Smooth muscle cell (in vitro differentiated cells): ENCODE results near the gene RASAL2. TPM values are rescaled to one million over a fixed set of nuclear protein-coding genes. Genes with fewer than 3 reads are reported as not detected.

ENCODE experiments used
- DNase-seq: peaks from one replicate; lab custom pipeline; 2025; ENCODE audit not compliant: unreplicated experiment; lab: John Stamatoyannopoulos, UW
- H2AFZ ChIP-seq: fragments of 200-600 bp; sonication (generic); 2 replicates; pipeline ENCODE4 v1.6.0; 2016; ENCODE audit warnings: antibody characterized with exemption, low read depth, mild to moderate bottlenecking
- H3F3A ChIP-seq: fragments of 200-600 bp; sonication (generic); 2 replicates; pipeline ENCODE4 v1.6.0; 2017; ENCODE audit warnings: antibody characterized with exemption, low read depth
- H3K27ac ChIP-seq: fragments of 200-600 bp; sonication (generic); 2 replicates; pipeline ENCODE4 v1.5.1; 2016; ENCODE audit warnings: low read depth, mild to moderate bottlenecking
- H3K27me3 ChIP-seq: fragments of 200-600 bp; sonication (generic); 2 replicates; pipeline ENCODE4 v1.6.1; 2016; ENCODE audit warnings: low read depth, mild to moderate bottlenecking
- H3K36me3 ChIP-seq: fragments of 200-600 bp; sonication (generic); 2 replicates; pipeline ENCODE4 v1.5.1; 2016; ENCODE audit warnings: low read depth
- H3K4me1 ChIP-seq: fragments of 200-600 bp; sonication (generic); 2 replicates; pipeline ENCODE4 v1.5.1; 2016; ENCODE audit warnings: low read depth
- H3K4me2 ChIP-seq: fragments of 200-600 bp; sonication (generic); 2 replicates; pipeline ENCODE4 v1.6.0; 2016; ENCODE audit warnings: mild to moderate bottlenecking
- H3K4me3 ChIP-seq: fragments of 200-600 bp; sonication (generic); 2 replicates; pipeline ENCODE4 v1.5.1; 2016; ENCODE audit warnings: mild to moderate bottlenecking
- H3K79me2 ChIP-seq: fragments of 200-600 bp; sonication (generic); 2 replicates; pipeline ENCODE4 v1.6.0; 2016; ENCODE audit warnings: low read depth, mild to moderate bottlenecking
- H3K9ac ChIP-seq: fragments of 200-600 bp; sonication (generic); 2 replicates; pipeline ENCODE4 v1.6.0; 2016; ENCODE audit warnings: low read depth
- H3K9me3 ChIP-seq: fragments of 200-600 bp; sonication (generic); replicated peaks from 2 replicates; pipeline ENCODE4 v1.5.1; 2016; ENCODE audit warnings: low read depth
- H4K20me1 ChIP-seq: fragments of 200-600 bp; sonication (generic); 2 replicates; pipeline ENCODE4 v1.6.0; 2016; ENCODE audit warnings: low read depth
- CTCF ChIP-seq: fragments of 200-600 bp; sonication (generic); IDR thresholded peaks from 2 replicates; pipeline ENCODE4 v1.5.1; 2017; ENCODE audit warnings: borderline replicate concordance, mild to moderate bottlenecking, antibody characterized with exemption; ENCODE audit not compliant: insufficient read depth, poor library complexity, severe bottlenecking
- WGBS: methylation state at CpG from one replicate; pipeline ENCODE4 v1.1.7; 2016; ENCODE audit warnings: low lambda C conversion rate; 5-methylcytosine and 5-hydroxymethylcytosine counted together
- polyA plus RNA-seq: library from polyadenylated mRNA; unstranded; fragments of >200 nt; fragmentation: Nextera tagmentation; extraction: Ambion mirVana; gene quantifications from 2 replicates; pipeline ENCODE4 v1.2.1, GENCODE V29; 2016
- total RNA-seq: library from RNA; depleted of rRNA; stranded (reverse); fragments of >200 nt; gene quantifications from 2 replicates; pipeline ENCODE4 v1.2.3, GENCODE V29; 2014

Gene RASAL2
- total and polyA plus RNA-seq, 2 experiments from 2014 or later = 4.3 to 17.6 TPM

- peaks cover 9% of the 10 kb centered on the region for H3K79me2 ChIP-seq
- no peaks in the 10 kb centered on the region for H3K36me3 ChIP-seq
- no peak overlapping the region for H2AFZ ChIP-seq
- 100% methylated on average over 1 of the region's 1 CpG for WGBS
- H3K27ac ChIP-seq = no peak overlapping the region
- no peaks in the 10 kb centered on the region for H3F3A ChIP-seq
- TF ChIP-seq CTCF = no peak
- H3K4me3 ChIP-seq = no peak overlapping the region
- no peak overlapping the region for H3K9ac ChIP-seq
- H4K20me1 ChIP-seq = peaks cover 56% of the 10 kb centered on the region
- no peaks in the 10 kb centered on the region for H3K4me1 ChIP-seq
- H3K27me3 ChIP-seq = no peaks in the 10 kb centered on the region
- no peaks in the 10 kb centered on the region for H3K9me3 ChIP-seq
- H3K4me2 ChIP-seq = no peak overlapping the region
- DNase-seq = no peak
Observed at GRCh38 chr1:178358456-178358855, 264.6 kb downstream of the RASAL2 start.

- 90% methylated on average over 4 of the region's 4 CpGs for WGBS
- no peak overlapping the region for H3K9ac ChIP-seq
- H3K4me2 ChIP-seq = no peak overlapping the region
- H3K4me3 ChIP-seq = no peak overlapping the region
- H2AFZ ChIP-seq = no peak overlapping the region
- DNase-seq = no peak
- no peak overlapping the region for H3K27ac ChIP-seq
- no peaks in the 10 kb centered on the region for H3K27me3 ChIP-seq
- no peaks in the 10 kb centered on the region for H3K9me3 ChIP-seq
- peaks cover 67% of the 10 kb centered on the region for H4K20me1 ChIP-seq
- no peak for TF ChIP-seq CTCF
- no peaks in the 10 kb centered on the region for H3K36me3 ChIP-seq
- no peaks in the 10 kb centered on the region for H3F3A ChIP-seq
- no peaks in the 10 kb centered on the region for H3K4me1 ChIP-seq
- H3K79me2 ChIP-seq = peaks cover 9% of the 10 kb centered on the region
Observed at GRCh38 chr1:178360421-178360820, 266.5 kb downstream of the RASAL2 start.

GRCh38 chr1:178361847-178362246, 267.9 kb downstream of the RASAL2 start:
- TF ChIP-seq CTCF = no peak
- Histone ChIP-seq H3K4me2 (no peak overlapping the region), H3K4me1 (no peaks in the 10 kb centered on the region), H3K27me3 (no peaks in the 10 kb centered on the region), H3K9ac (no peak overlapping the region), H3K79me2 (peaks cover 9% of the 10 kb centered on the region), H2AFZ (no peak overlapping the region), H3K9me3 (no peaks in the 10 kb centered on the region), H3K4me3 (no peak overlapping the region), H3F3A (no peaks in the 10 kb centered on the region), H3K36me3 (no peaks in the 10 kb centered on the region), H4K20me1 (peaks cover 73% of the 10 kb centered on the region), H3K27ac (no peak overlapping the region)
- DNase-seq = no peak
- WGBS = 98% methylated on average over 6 of the region's 6 CpGs

GRCh38 chr1:178362747-178363146, 268.8 kb downstream of the RASAL2 start:
- TF ChIP-seq CTCF = no peak
- peaks cover 64% of the 10 kb centered on the region for H4K20me1 ChIP-seq
- H3K4me2 ChIP-seq = no peak overlapping the region
- no peak overlapping the region for H2AFZ ChIP-seq
- H3K4me3 ChIP-seq = no peak overlapping the region
- no peaks in the 10 kb centered on the region for H3K9me3 ChIP-seq
- no peaks in the 10 kb centered on the region for H3K4me1 ChIP-seq
- no peak overlapping the region for H3K9ac ChIP-seq
- H3K79me2 ChIP-seq = peaks cover 9% of the 10 kb centered on the region
- DNase-seq = no peak
- no peaks in the 10 kb centered on the region for H3K27me3 ChIP-seq
- no peak overlapping the region for H3K27ac ChIP-seq
- H3F3A ChIP-seq = no peaks in the 10 kb centered on the region
- no peaks in the 10 kb centered on the region for H3K36me3 ChIP-seq
- 94% methylated on average over 4 of the region's 4 CpGs for WGBS
